ENCODE data around the gene PTGES2. TPM values are rescaled to one million over a fixed set of nuclear protein-coding genes. Genes with fewer than 3 reads are reported as not detected.

PTGES2 gene
- total and polyA plus RNA-seq, 2 of the 13 experiments (the other 11 are each of a cell fraction or from before 2014, with no cell fraction given) = 63.7 to 79.8 TPM

DNA sequence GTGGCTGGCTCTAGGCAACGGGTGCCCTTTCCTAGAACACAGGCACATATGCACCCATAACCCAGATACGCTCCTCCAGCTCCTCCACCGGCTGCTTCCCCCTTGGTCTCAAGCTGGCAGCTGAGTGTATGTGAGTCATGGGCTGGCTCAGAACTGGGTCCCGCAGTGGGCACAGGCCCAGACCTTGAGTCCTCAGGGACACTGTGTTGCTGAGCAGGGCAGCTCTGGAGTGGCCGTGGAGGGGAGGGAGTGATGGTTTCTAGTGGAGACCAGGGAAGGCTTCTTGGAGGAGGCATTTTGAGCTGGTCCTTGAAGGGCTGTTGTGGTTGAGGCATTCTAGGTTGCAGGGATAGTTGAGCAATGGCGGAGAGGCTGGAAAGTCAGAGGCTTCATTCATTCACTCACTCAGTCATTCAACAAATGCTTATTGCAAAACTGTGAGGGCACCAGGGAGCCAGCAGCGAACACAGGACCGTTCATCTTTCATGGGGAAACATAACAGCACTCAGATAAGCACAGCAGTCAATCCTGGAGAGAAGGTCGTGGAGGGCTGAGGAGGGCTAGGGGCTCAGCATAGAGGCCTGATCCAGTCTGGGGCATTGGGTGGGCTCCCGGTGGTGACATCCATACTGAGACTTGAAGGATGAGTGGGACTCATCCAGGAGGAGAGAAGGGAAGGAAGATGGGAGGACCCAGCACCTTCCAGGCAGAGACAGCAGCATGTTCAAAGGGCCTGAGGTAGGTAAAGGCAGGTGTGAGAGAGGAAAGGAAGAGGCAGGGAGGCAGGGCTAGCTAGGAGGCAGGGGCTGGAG is 34.9 kb upstream of the PTGES2 start:
- no peak for DNase-seq (ENCODE audit: low spot score)
- H4K20me1 ChIP-seq (ENCODE audit: insufficient read depth, low read length) = no peaks in the 10 kb centered on the region
- no peak overlapping the region for H3K4me2 ChIP-seq (ENCODE audit: low read depth, low read length)
- H3K9ac ChIP-seq (ENCODE audit: insufficient read depth, low read depth, low read length) = no peak overlapping the region
- intact Hi-C loops (cut with micrococcal nuclease; ENCODE audit: unreplicated experiment) (no loop called here), in situ Hi-C loops (cut with HindIII; ENCODE audit: extremely low pct_ligation_motif_present, low pct_unique_long_range_greater_than_20kb) (no loop called here)
- WGBS (ENCODE audit: low lambda C conversion rate) = 96% methylated on average over 9 of the region's 10 CpGs
- H3K27ac ChIP-seq (ENCODE audit: extremely low read length, insufficient read depth, low read length) = no peak overlapping the region
- no peak overlapping the region for H2AFZ ChIP-seq (ENCODE audit: low read length)
- H3K9me3 ChIP-seq (ENCODE audit: low read length) = no peaks in the 10 kb centered on the region
- H3K27me3 ChIP-seq (ENCODE audit: control insufficient read depth in 1 of 2, insufficient read depth in 2 of 2, low read length in 2 of 2) = no peaks in the 10 kb centered on the region
- peaks cover 16% of the 10 kb centered on the region for H3K4me1 ChIP-seq (ENCODE audit: insufficient read depth, low read length)
- TF ChIP-seq ARNTL (CRISPR knock-in tag; IDR thresholded peaks at IDR 0.05) = no peak
- no peak for TF ChIP-seq ZNF121 (CRISPR knock-in tag; IDR thresholded peaks at IDR 0.05)
- no peak for TF ChIP-seq NPAS2 (CRISPR knock-in tag; IDR thresholded peaks at IDR 0.05; ENCODE audit: borderline replicate concordance)
- TF ChIP-seq CC2D1A (CRISPR knock-in tag; IDR thresholded peaks at IDR 0.05) = no peak
- no peak for TF ChIP-seq GZF1 (CRISPR knock-in tag; IDR thresholded peaks at IDR 0.05)
- TF ChIP-seq MAFF (IDR thresholded peaks at IDR 0.05; ENCODE audit: low read depth, low read length) = no peak
- no peak for TF ChIP-seq SOX5 (CRISPR knock-in tag; IDR thresholded peaks at IDR 0.05; ENCODE audit: borderline replicate concordance)
- peaks cover 9 to 37% of the 10 kb centered on the region in 2 experiments; a peak in 4 of 5 replicates for H3K36me3 ChIP-seq (replicated peaks in 1 of 2; ENCODE audit: control insufficient read depth in 1 of 2, insufficient read depth in 2 of 2, low read length in 2 of 2)
- no peak for ATAC-seq
- POLR2A ChIA-PET = no interaction called here
- BruUV-seq (replicated peaks) = no TSS peak
- H3K79me2 ChIP-seq (ENCODE audit: insufficient read depth, low read length) = no peaks in the 10 kb centered on the region
- H3K4me3 ChIP-seq (replicated peaks in 1 of 3; ENCODE audit: insufficient read depth in 1 of 3, low read depth in 2 of 3, low read length in 3 of 3) = no peak overlapping the region
- CTCF ChIA-PET (ENCODE audit: low intra/inter-chr PET ratio, low total read pairs) = no interaction called here
- no peak for FAIRE-seq

DNA sequence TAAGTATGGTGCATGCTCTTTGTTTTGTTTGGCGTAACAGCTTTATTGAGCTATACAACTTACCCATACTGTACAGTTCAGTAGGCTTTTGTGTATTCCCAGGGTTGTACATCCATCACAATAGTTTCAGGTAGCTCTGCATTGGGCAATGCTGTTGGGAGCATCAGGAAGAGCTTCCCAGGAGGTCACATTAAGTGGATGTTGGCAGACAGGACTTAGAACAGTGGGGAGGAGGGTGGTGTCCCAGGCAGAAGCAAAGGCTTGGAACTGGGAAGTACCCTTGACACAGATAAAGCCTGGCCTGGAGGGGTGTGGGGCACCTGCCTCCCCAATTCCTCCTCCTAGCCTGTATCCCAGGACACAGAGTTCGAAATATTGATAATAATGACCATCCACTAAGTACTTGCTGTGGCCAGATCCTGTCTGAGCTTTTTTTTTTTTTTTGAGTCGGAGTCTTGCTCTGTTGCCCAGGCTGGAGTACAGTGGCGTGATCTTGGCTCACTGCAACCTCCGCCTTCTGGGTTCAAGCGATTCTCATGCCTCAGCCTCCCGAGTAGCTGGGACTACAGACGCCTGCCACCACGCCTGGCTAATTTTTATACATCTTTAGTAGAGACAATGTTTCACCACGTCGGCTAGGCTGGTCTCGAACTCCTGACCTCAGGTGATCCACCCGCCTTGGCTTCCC is 33.8 kb upstream of the PTGES2 start:
- in situ Hi-C loops (cut with HindIII; ENCODE audit: extremely low pct_ligation_motif_present, low pct_unique_long_range_greater_than_20kb) = no loop called here
- Histone ChIP-seq H3K79me2 (ENCODE audit: insufficient read depth, low read length) (no peaks in the 10 kb centered on the region), H3K36me3 (replicated peaks in 1 of 2; ENCODE audit: control insufficient read depth in 1 of 2, insufficient read depth in 2 of 2, low read length in 2 of 2) (peaks cover 5 to 27% of the 10 kb centered on the region in 2 experiments; a peak in 4 of 5 replicates), H2AFZ (ENCODE audit: low read length) (no peak overlapping the region), H3K4me3 (replicated peaks in 1 of 3; ENCODE audit: insufficient read depth in 1 of 3, low read depth in 2 of 3, low read length in 3 of 3) (peak overlapping the region in 1 of 3 experiments; percentile 97; a peak in 2 of 6 replicates), H3K9me3 (ENCODE audit: low read length) (no peaks in the 10 kb centered on the region), H3K4me1 (ENCODE audit: insufficient read depth, low read length) (peaks cover 16% of the 10 kb centered on the region), H3K9ac (ENCODE audit: insufficient read depth, low read depth, low read length) (no peak overlapping the region), H4K20me1 (ENCODE audit: insufficient read depth, low read length) (no peaks in the 10 kb centered on the region), H3K27ac (ENCODE audit: extremely low read length, insufficient read depth, low read length) (no peak overlapping the region), H3K27me3 (ENCODE audit: control insufficient read depth in 1 of 2, insufficient read depth in 2 of 2, low read length in 2 of 2) (no peaks in the 10 kb centered on the region), H3K4me2 (ENCODE audit: low read depth, low read length) (peak overlapping the region; percentile 95)
- BruUV-seq (replicated peaks) = no TSS peak
- 96% methylated on average over 13 of the region's 13 CpGs for WGBS (ENCODE audit: low lambda C conversion rate)
- FAIRE-seq (no peak), ATAC-seq (no peak), DNase-seq (ENCODE audit: low spot score) (no peak)
- intact Hi-C loops (cut with micrococcal nuclease; ENCODE audit: unreplicated experiment) = no loop called here
- TF ChIP-seq ZNF121 (CRISPR knock-in tag; IDR thresholded peaks at IDR 0.05) (0 out of 2 replicates have a peak, but pooled peaks have one; percentile 26), TBP (CRISPR knock-in tag; IDR thresholded peaks at IDR 0.05) (no peak), MEIS1 (CRISPR knock-in tag; IDR thresholded peaks at IDR 0.05; ENCODE audit: borderline replicate concordance) (0 out of 2 replicates have a peak, but pooled peaks have one; percentile 12)
- ChIA-PET POLR2A (interaction anchor here (1.7 to 2.8 kb wide), 3 partner anchors 11 to 33 kb away, joined by 4 to 17 read pairs (median 5); no protein-coding TSS in a partner anchor), CTCF (ENCODE audit: low intra/inter-chr PET ratio, low total read pairs) (no interaction called here)
